Islet of Langerhans (tissue), 1 donor: ENCODE results near the gene DNAJA4.
"Not testable (repeated sequence)": the region's sequence is repeated elsewhere in the genome, so short reads cannot be mapped to it uniquely, and the experiment has no call there.

Experiments
- FAIRE-seq: peaks from one replicate; lab custom pipeline; 2011; peaks lifted over from hg19 to GRCh38; lab: Jason Lieb, UNC

Gene DNAJA4

GRCh38 chr15:78244893-78245292 lies 19.5 kb upstream of the DNAJA4 start:
- no peak for FAIRE-seq

GRCh38 chr15:78245392-78245791 lies 19.0 kb upstream of the DNAJA4 start:
- not testable (repeated sequence) for FAIRE-seq

- FAIRE-seq, result not testable (repeated sequence)
These were observed 18.3 kb upstream of the DNAJA4 start for GRCh38 chr15:78245976-78246620.

- FAIRE-seq, result no peak
These were observed 16.5 kb upstream of the DNAJA4 start for GRCh38 chr15:78247911-78248310.

- no peak for FAIRE-seq
These were observed 15.2 kb upstream of the DNAJA4 start for GRCh38 chr15:78249131-78249530.

- FAIRE-seq, result no peak
These were observed 13.2 kb upstream of the DNAJA4 start for GRCh38 chr15:78251136-78251535.

- FAIRE-seq, result no peak
These were observed 8.8 kb upstream of the DNAJA4 start for GRCh38 chr15:78255421-78256043.

- no peak for FAIRE-seq
These were observed 8.3 kb upstream of the DNAJA4 start for GRCh38 chr15:78256044-78256437.

- FAIRE-seq, result no peak
These were observed 6.7 kb upstream of the DNAJA4 start for GRCh38 chr15:78257681-78258080.

- no peak for FAIRE-seq
These were observed 5.1 kb upstream of the DNAJA4 start for GRCh38 chr15:78259232-78259631.

GRCh38 chr15:78260489-78260888 lies 3.9 kb upstream of the DNAJA4 start:
- FAIRE-seq, result no peak

- FAIRE-seq, result no peak
These were observed 3.3 kb upstream of the DNAJA4 start for GRCh38 chr15:78261062-78261461.

GRCh38 chr15:78263351-78263781 lies 996 bp upstream of the DNAJA4 start:
- FAIRE-seq, result no peak

GRCh38 chr15:78263907-78264303 lies 457 bp upstream of the DNAJA4 start:
- FAIRE-seq, result no peak

- FAIRE-seq, result no peak
These were observed 737 bp downstream of the DNAJA4 start for GRCh38 chr15:78265137-78265460.

GRCh38 chr15:78265752-78266224 lies 1.4 kb downstream of the DNAJA4 start:
- peak; percentile 81 for FAIRE-seq

- no peak for FAIRE-seq
These were observed 1.9 kb downstream of the DNAJA4 start for GRCh38 chr15:78266229-78266628.

GRCh38 chr15:78266806-78267205 lies 2.4 kb downstream of the DNAJA4 start:
- FAIRE-seq, result no peak

- no peak for FAIRE-seq
These were observed 8.0 kb downstream of the DNAJA4 start for GRCh38 chr15:78272316-78272715.

- FAIRE-seq, result no peak
These were observed 8.4 kb downstream of the DNAJA4 start for GRCh38 chr15:78272776-78273175.

GRCh38 chr15:78274994-78275393 lies 10.6 kb downstream of the DNAJA4 start:
- no peak for FAIRE-seq

GRCh38 chr15:78276064-78276943 lies 11.9 kb downstream of the DNAJA4 start:
- FAIRE-seq, result no peak
